OCI-LY3 (cell line): ENCODE results near the gene C18orf63.

Source experiments
- CTCF ChIP-seq: fragments of 200-600, 300-600 bp; sonication (generic); IDR thresholded peaks from 2 replicates; pipeline ENCODE4 v1.5.1; 2014; ENCODE audit warnings: antibody characterized with exemption, low read length, low read depth
- EZH2phosphoT487 ChIP-seq: fragments of 200-600 bp; shearing (Covaris generic); IDR thresholded peaks from 2 replicates; pipeline ENCODE4 v1.6.1; 2018; ENCODE audit warnings: antibody characterized with exemption, mixed run types, low read depth

- TF ChIP-seq CTCF: no peak
- TF ChIP-seq EZH2phosphoT487: no peak
Measured at GRCh38 chr18:74273394-74273793, 42.2 kb upstream of the C18orf63 start.
